NCI-H2171 (cell line): ENCODE results near the gene CFLAR.
"Not testable (repeated sequence)": the region's sequence is repeated elsewhere in the genome, so short reads cannot be mapped to it uniquely, and the experiment has no call there.

Experiments
- DNase-seq: peaks from one replicate; lab custom pipeline; 2025; lab: John Stamatoyannopoulos, UW

Gene CFLAR

DNA sequence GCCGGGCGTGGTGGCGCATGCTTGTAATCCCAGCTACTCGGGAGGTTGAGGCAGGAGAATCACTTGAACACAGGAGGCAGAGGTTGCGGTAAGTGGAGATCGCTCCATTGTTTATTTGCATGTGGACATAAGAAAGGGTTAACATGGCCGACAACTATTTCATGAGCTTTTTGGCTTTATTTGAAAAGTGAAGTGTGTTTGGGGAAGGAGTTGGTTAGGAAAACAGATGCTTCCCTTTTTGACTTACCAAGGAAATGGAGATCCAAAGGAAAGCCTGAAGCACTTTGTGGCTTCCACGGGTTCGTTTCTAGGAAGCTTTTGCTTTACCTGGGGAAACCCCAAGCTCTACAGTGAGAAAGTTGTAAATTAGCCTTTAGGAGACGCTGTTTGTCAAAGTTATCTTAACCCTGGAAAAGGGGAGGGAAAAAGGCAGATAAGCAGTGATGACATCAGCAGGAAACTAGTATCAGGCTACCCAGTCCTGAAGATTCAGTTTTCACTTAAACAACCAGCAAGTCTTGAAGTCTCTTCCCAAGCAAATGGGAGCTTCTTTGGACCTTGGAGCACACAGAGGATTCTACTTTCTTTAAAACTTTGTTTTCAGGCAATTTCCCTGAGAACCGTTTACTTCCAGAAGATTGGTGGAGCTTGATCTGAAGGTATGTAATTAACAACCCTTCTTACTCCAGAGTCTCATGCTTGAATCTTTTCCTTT is 66.8 kb downstream of the CFLAR start, which contains the start of gene CASP10:
Gene CASP10 (plus strand): TSS at position 492 of the 715 bp plus-strand sequence. CDS start 2,637 bp downstream, outside the sequence.
- no peak for DNase-seq

DNA sequence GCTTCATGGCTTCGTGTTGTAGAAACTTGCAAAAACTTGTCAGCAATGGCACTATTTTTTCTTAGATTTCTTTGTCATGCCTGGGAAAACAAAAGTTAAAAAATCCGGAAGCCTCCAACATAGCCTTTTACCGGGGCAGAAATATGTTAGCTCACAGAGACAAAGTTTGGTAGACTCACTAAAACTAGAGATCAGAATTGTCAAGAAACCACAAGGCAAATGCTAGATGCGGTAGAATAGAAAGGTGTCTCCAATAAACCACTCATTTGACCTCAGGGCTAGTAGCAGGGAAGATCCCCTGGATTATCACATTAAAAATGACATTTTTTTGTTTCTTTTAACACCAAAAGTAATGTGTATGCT is 67.4 kb downstream of the CFLAR start:
- no peak for DNase-seq

DNA sequence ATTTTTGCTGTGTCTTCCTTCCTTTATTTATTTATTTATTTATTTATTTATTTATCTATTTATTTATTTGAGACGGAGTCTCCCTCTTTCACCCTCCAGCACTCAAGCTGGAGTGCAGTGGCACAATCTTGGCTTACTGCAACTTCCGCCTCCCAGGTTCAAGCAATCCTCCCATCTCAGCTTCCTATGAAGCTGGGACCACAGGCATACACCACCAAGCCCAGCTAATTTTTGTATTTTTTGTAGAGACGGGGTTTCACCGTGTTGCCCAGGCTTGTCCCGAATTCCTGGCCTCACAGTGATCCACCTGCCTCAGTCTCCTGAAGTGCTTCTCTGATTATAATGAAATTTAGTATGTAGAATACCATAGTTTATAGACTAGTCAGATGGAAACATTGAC is 67.9 kb downstream of the CFLAR start:
- DNase-seq = not testable (repeated sequence)

DNA sequence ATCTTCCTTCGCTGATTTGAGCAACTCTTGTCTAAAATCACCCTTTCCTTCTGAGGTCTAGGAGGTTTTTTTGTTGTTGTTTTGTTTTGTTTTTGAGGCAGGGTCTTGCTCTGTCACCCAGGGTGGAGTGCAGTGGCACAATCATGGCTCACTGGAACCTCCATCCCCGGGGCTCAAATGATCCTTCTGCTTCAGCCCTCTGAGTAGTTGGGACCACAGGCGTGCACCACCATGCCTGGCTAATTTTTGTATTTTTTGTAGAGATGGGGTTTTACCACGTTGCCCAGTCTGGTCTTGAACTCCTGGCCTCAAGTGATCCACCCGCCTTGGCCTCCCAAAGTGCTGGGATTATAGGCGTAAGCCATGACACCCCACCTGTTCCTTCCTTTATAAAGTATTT is 68.3 kb downstream of the CFLAR start:
- DNase-seq = not testable (repeated sequence)

DNA sequence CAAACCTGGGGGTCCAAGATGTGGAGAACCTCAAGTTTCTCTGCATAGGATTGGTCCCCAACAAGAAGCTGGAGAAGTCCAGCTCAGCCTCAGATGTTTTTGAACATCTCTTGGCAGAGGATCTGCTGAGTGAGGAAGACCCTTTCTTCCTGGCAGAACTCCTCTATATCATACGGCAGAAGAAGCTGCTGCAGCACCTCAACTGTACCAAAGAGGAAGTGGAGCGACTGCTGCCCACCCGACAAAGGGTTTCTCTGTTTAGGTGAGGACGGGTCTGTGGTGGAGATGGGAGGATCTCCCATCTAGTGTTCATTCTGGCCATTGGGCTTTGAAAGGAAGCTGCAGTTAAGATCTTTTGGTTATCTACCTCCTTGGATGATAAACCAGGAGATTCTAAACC is 69.9 kb downstream of the CFLAR start:
- DNase-seq = no peak

DNA sequence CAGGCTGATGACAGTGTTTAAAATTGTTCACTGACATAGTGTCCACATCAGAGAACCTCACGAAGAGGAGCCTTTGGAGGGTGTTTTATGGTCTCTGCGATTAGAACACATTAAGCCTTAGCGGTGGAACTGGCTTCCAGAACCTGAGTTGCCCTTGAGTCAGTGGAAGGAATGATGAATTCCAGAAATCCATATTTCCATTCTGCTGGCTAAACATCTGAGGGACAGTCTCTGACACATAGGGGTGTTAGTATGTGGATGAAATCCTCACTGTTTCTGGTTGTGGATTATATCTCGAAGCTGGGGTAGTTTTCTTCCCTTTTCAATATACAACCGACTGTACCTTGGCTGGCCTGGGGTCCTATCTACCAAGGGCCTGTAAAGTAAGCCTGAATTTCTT is 71.0 kb downstream of the CFLAR start:
- DNase-seq = no peak

DNA sequence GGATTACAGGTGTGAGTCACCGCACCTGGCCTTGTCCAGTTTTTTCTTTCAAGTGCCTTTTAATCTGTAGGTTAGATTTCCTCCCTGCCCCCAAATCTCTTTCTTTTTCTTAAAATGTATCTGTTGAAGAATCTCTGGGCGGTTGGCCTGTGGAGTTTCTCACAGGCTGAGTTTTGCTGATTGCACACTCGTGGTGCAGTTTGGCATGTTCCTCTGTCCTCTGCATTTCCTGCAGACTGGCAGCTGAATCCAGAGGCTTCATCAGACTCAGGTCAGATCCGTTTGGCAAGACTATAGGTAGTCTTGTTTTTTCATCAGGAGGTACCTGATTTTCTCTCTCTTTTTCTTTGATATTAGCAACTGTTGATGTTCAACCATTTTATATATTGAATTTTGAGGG is 72.5 kb downstream of the CFLAR start:
- no peak for DNase-seq

DNA sequence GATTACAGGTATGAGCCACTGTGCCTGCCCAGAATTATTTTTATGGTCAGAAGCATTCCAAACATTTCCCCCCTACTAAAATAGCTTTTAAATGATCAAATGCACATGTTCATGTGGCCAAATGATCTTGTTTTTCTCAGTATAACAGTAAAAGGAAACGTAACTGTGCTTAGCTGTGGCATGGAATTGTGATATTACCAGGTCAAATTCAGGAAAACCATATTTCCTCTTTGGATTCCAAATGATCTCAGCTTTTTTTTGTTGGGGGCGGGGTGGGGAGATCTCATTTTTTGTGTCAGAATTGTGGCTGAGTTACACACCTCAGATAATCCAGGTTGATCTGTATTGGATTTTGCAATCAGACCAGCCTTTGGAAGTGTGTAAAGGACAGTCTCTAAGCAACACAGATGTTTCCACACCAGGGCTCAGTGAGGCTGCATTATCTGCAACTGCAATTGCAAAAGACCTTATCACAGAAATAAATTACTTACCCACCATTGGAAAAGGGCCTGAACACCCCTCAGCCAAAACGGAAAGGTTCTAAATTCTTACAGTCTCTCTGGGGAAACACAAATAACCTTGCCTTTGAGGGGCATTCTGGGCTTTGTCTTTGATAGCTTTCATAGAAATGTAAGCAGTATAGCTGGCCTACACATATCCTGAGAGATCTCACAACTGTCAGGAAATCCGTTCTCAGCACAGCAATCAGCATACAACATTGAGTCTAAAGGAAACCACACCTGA is 75.3 kb downstream of the CFLAR start:
- DNase-seq = no peak

DNA sequence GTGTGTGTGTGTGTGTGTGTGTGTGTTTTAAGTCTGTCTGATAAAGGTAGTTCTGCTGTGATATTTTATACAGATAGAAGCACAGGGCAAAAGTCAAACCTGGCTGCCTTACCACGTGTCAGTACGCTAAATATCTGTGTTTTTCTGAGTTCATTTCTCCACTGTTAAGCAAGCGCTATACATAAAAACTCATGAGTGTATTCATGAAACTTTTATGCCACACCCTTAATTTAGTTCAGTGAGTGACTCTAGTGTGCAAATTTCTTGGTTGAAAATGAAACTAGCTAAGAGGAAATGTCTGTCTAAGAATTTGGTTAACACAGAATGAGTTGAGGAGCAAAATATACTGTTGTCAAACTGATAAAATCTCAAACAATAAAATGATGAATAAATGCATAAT is 78.1 kb downstream of the CFLAR start:
- DNase-seq = no peak

DNA sequence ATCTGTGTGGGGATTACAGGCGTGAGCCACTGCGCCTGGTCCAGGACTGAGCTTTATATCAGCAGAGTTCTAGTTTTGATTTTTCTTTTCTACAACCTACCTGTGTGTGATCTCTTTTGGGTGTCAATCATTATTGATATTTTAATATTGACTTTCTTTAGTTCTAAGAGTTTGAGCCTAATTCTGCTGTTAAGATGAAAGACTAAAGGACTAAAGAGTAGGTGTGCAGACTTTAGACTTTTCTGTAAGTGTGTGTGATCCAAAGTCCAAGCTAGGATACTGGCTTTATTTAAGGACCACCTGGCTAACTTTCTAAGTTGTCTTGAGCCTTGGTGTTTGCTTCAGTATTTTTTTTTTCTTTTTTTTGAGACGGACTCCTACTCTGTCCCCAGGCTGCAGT is 79.4 kb downstream of the CFLAR start:
- no peak for DNase-seq

DNA sequence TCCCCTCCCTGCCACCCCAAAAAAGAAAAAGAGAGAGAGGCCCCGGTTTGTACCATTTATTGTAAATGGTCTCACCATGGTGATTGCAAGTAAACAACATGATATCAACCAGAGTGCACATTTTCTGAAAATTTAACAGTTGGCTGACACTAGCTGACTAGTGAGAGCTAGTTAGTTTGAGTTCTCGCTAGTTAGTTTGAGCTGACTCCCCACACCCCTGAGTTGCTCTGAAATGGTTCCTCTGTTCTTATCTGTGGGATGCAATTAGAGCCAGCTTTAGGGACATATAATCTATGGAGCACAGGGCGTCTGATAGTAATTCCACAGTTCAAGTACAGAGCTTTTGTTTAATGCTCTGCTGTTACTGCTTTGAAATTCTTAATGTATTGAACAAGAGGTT is 80.0 kb downstream of the CFLAR start:
- DNase-seq = no peak

DNA sequence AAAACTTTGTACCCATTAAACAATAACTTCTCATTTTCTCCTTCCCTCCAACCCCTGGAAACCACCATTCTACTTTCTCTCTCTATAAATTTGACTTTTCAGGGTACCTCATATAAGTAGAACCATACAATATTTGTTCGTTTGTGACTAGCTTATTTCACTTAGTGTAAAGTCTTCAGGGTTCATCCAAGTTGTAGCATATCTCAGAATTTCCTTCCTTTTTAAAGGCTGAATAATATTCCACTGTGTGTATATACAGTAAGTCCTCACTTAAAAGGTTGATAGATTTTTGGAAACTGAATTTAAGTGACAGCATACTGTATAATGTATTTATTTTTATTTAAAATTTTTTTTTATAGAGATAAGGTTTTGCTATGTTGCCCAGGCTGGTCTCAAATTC is 80.8 kb downstream of the CFLAR start:
- no peak for DNase-seq

DNA sequence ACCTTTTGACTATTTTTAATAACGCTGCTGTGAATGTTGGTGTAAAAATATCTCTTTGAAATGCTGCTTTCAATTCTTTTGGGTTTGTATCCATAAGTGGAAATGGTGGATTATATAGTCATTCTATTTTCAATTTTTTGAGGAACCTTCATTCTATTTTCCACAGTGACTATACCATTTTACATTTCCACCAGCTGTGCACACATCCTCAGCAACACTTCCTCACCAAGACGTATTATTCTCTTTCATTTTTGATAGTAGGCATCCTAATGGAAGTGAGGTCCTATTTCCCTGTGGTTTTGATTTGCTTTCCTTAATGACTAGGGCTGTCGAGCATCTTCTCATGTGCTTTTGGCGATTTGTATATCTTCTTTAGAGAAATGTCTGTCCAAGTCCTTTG is 81.8 kb downstream of the CFLAR start:
- no peak for DNase-seq

DNA sequence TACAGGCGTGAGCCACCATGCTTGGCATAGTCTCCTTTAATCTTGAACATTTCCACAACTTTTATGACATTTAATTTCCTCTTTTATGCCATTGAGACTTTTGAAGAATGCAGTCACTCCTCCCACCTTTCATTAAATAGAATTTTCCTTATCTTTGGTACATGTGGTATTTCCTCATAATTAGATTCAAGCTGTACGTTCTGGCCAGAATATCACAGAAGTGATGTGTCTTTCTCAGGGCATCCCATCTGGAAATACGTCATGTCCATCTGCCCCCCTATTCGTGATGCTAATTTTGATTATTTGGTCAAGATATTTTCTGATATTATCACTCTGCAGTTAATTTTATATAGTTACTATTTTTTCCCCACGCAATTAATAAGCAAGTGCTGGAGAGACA is 83.9 kb downstream of the CFLAR start:
- no peak for DNase-seq

DNA sequence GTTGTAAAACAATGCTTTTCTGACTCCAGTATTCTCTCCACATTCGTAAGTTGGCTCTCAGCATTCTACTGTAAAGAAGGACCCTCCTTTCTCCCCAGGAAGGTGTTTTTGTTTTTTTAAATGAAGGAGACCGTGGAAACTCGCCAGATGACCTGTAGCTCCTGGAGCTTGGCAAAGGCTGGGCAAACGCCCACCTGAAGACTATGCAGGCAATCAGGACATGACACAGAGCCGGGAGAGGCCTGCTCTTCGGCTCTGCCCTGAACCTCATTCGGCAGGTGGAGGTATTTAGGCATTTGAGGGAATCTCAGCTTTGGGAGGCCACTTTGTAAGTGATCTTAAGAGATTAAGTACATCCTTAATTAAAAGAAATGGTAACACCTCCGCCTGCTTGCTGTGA is 84.4 kb downstream of the CFLAR start:
- no peak for DNase-seq

DNA sequence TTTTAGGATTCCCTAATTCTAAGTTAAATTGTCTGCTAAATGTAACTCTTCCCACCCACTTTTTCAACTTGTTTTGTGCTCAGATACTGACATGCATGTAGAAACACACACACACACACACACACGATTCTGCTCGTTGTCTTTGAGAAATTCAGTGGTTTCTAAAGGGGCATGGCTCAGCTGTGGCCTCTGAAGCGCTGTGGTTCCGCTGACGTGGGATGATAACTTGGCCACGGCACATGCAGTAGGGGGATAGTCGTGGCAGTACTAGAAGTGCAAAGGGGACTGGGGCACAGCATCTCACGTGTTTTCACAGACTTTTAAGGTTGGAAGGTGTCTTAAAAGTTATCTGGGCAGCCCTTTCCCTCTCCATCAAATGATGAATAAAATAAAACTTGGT is 85.4 kb downstream of the CFLAR start:
- DNase-seq = no peak

DNA sequence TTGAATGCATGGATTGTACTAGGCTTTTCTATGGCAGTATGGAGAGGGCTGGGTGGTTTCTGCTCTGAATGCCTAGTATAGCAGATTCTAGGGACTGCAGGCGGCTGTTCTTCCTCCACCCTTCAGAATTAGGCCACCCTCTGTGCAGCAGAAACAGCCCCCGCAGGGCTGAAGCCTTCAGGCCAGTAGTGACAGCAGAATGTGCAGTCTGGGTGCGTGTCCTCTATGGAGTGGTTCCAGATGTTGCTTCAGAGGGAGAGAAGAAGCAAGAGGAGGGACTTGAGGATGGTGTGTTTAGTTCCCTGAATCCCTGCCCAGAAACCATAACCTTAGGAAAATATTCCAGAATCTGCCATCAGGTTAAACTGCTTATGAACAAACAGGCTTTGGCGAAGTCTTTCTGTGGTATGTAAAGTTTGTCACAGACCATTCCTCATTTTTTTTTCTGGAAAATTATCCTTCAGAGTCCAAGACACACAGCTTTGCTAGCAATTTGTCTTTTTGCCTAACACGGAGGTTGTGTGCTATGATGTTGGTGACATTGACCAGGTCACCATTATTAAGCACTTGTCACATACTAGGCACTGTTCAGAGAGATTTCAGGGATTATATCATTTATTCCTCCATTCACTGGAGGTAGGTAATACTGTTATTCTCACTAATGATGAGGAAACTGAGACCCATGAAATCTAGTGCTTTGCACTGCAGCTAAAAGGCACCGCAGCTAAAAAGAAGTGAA is 88.1 kb downstream of the CFLAR start:
- DNase-seq = no peak

DNA sequence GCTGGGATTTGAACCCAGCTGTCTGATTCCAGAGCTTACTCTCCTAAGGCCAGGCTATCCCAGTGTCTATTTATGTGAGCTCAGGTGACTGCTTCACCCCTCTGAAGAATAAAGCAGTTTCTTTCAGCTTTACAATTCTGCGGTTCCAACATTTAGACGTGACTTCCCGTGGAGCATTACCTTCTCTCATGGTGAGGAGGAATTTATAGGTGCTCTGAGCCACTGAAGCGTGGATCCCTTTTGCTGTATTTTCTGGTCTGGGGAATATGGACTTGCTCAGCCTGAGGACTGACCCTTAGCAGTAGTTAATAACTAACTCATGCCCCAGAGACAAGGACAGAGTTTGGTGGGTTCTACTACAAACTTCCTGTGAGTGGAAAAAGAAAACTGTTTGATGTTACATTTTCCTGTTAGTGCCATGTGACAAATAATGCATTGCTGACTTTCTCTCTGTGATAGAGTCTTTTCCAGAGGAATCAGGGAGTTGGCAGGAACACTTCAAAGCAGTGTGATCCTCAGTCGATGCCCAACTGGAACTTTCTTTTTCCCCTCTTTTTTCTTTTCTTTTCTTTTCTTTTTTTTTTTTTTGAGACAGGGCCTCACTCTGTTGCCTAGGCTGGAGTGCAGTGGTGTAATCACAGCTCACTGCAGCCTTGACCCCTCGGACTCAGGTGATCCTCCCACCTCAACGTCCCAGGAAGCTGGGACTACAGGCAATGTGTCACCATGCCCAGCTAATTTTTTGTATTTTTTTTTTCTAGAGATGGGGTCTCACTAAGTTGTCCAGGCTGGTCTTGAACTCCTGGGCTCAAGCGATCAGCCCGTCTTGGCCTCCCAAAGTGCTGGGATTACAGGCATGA is 88.9 kb downstream of the CFLAR start:
- DNase-seq = no peak

DNA sequence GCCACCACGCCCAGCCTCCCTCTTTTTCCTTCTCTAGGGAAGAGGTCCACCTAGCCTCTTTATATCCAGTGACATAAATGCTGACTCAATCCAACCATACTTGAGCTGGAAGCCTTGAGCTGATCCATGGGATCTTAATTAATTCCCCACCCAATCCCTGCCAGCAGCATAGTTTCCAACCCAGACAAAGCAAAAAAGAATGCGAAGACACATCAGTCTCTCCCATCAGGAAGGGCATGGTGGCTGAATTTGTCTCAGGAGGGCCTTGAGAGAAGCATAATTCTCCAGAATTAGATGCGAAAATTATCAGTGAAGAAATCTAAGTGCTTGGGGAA is 89.5 kb downstream of the CFLAR start:
- DNase-seq = no peak

DNA sequence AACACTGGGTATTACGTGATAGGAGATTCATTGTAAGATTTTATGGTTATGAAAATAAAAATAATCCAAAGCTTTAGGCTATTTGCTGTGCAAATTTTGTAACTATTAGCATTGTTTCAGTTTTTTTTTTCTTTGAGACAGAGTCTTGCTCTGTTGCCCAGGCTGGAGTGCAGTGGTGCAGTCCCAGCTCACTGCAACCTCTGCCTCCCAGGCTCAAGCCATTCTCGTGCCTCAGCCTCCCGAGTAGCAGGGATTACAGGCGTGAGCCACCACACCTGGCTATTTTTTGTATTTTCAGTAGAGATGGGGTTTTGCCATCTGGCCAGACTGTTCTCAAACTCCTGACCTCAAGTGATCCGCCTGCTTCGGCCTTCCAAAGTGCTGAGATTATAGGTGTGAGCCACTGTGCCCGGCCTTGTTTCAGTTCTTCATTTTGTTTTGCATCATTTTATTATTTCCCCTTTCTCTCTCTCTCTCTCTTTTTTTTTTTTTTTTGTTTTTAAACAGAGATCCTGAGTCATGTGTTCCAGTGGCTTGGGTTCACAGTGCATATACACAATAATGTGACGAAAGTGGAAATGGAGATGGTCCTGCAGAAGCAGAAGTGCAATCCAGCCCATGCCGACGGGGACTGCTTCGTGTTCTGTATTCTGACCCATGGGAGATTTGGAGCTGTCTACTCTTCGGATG is 92.7 kb downstream of the CFLAR start:
- no peak for DNase-seq

DNA sequence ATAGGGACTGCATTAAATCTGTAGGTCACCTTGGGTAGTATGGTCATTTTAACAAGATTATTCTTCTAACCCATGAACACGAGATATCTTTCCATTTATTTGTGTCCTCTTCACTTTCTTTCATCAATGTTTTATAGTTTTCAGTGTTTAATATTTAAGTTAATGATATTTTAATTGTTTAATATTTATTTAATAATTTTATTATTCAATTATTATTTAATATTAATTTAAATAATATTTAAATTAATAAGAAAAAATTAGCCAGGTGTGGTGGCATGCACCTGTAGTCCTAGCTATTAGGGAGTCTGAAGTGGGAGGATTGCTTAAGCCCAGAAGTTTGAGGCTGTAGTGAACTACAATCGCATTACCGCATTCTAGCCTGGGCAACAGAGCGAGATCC is 100.0 kb downstream of the CFLAR start:
- no peak for DNase-seq

DNA sequence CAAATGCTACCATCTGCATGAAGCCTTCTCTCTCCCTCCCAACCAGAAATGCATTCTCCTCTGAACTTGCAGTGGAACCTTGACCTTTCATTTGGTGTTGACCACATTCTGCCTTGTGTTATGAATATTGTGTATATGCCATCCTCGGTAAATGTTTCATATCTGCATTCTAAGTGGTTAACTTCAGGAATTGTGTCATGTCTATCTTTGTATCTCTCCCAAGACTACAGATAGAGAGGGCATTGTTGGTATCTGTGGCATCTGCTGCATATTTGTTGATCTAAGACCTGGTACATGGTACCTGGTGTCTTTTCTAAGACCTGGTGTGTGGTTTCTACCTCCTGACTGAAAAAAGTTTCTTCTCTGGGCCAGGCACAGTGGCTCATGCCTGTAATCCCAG is 101.0 kb downstream of the CFLAR start:
- DNase-seq = no peak
